GDM1 (cell line): ENCODE data around the gene MRPS10.
"Not testable (repeated sequence)": the region's sequence is repeated elsewhere in the genome, so short reads cannot be mapped to it uniquely, and the experiment has no call there.

Experiments used
- DNase-seq: peaks from one replicate; lab custom pipeline; 2025; lab: John Stamatoyannopoulos, UW

Gene MRPS10

DNA sequence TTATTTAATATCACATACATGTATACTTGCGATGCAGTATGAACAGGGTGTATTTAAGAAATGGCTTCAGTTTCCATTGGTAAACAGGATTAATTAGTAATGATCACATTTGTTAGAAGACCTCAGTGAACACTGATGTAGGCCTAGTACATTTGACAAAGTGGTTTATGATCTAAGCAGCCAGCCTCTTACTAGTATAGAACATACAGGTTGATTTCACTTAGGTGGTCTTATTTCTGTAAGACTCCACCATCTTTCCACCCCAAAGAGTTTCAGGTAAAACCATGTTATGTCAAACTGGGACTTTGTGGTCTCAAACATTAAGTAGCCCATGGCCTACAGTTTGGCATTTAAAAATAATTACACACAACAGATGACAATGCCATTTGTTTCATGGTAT, 20.2 kb upstream of the MRPS10 start:
- DNase-seq: no peak

DNA sequence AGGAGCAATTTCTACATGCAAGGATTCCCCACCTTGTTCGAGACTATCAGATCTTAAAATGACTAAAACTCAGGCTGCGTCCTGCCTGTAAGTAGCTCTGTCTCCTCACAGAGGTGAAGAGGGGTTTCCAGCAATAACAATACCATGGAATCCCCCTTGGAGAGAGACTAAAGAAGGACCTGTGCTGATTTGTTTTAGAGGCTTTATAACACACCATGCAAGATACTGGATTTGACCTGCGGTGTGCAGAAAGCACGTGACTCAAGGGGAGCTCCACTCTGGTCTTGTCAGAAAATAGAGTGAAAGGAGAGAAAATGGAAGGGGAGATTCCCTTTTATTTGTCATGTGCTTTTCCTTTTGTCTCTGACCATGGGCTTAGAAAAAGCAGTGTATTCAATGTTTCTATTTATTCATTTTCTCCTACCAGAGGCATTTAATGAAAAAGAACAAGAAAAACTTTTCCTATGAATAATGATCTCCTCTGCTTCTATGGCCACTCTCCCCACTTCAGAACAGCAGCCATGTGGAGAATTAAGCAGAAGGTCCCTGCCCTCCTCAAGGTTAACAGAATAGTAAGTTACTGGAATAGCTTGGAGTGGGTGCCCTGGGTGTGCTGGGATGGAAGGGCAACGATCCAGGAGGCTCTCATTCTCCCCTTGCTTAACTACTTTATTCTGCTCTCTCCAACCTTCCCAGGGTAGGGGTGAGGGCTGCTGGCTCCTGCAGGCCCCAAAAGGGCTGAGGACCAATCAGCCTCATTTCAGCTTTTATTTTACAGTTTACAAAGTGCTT, 19.2 kb upstream of the MRPS10 start:
- DNase-seq: no peak

DNA sequence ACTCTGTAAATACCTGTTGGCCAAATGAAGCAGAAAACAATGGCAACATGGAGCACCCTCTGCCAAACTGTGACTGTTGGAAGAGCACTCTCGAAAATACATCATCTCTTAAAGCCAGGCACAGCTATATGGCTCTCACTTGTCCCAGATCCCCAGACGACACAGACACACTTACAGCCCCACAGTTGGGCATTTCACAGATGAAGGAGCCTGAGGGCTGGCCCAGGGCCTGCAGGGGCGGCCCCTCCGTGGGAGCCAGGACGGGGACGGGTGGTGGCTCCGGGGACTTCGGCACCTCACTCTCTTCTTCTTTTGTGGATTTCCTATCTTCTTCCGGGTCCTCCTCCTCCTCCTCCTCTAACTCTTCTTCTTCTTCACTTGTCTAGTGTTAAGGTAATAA, 18.4 kb upstream of the MRPS10 start:
- no peak for DNase-seq

DNA sequence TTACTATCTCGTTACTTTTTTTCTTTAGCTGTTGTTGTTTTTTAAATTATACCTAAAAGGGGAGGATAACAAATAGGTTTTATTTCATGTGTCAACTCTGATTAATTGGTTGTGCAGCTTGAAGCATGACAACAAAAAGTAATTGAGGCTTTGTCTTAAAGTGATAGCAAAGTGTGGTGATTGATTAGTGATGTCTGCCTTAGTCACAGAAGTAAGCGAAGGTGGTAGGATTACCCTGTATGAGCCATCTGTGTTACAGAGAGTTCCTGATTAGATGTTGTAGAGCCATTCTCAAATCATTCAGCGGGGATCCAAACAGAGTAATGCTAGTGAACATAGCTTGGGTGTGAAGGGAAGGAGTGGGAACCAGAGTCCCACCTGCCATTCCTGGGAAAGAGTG, 14.4 kb upstream of the MRPS10 start:
- DNase-seq: no peak

DNA sequence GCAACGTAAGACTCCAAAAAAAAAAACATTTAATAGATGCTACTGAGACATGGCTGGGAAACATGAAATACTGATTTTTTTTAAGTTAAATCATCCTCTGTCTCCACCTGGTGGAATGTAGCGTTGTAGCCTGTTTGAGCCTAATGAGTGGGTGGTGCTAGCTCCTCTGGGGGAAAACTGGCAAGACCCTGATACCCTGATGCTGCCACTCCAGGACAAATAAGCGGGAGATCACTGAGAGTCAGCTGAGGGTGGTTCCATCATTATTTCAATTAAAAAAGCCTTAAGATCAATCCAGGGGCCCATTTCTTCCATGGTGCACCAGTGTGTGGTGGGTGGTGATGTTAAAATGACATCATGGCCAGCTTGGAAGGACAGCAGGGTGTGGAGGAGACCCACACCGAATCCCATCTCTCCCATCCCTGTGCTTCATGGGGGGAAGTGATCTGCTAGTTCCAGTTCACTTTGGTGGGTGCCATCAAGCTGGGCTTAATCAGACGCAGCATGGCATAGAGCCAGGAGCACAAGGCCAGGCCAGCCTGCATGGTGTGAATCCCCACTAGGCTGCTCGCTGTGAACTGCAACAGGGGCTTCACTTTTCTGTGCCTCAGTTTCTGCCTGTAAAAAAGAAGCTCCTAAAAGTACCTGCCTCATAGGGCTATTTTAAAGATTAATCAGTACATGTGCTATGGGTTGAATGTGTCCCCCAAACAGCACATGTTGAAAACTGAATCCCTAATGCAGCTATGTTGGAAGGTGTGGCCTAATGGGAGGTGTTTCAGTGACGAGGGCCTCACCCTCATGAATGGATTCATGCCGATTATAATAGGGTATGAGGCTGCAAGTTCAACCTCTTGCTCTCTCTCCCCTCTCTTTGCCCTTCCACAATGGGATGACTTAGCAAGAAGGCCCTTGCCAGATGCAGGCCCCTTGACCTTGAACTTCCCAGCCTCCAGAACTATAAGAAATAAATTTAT, 13.0 kb upstream of the MRPS10 start:
- DNase-seq: no peak

DNA sequence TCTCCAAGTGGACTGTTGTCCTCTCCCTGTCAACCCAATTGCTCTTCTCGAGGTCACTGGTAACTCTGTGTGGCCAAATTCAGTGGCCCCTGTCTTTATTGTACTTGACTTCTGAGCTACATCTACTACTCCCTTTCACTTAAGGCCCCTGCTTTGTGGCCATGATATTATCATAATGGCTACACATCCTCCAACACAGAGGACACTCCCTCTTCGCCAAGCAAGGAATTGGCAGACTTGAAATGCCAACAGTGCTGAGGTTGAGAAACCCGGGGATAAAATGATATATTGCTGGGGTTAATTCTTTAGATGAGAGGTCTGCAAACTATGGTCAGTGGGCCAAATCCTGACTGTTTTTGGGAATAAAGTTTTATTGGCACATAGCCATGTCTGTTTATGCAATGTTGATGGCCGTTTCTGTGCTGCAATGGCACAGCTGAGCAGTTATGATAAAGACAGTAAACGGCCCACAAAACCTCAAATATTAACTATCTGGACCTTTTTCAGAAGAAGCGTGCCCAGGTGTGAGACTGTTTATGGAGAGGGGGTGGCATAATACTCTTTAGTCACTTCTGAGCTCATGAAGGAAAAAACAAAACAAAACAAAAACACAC, 12.0 kb upstream of the MRPS10 start:
- no peak for DNase-seq

DNA sequence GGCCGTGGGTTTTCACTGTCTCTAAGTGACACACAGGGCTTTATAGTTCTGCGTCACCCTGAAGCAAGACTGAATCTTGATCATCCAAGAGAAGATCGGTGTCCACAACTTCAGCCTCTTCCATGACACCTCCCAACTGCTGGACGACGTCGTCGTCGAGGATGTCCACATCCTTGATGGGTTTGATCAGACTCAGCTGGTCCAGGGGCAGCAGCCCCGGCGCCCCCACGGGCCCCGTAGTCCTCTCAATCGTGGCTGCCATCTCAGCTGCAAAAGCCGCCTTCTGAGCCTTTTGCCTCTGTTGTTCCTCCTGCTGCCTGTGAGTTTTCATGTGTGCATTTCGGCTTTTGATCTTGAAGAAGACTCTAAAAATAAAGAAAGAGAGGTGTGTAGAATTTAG, 10.6 kb upstream of the MRPS10 start:
- DNase-seq: no peak

DNA sequence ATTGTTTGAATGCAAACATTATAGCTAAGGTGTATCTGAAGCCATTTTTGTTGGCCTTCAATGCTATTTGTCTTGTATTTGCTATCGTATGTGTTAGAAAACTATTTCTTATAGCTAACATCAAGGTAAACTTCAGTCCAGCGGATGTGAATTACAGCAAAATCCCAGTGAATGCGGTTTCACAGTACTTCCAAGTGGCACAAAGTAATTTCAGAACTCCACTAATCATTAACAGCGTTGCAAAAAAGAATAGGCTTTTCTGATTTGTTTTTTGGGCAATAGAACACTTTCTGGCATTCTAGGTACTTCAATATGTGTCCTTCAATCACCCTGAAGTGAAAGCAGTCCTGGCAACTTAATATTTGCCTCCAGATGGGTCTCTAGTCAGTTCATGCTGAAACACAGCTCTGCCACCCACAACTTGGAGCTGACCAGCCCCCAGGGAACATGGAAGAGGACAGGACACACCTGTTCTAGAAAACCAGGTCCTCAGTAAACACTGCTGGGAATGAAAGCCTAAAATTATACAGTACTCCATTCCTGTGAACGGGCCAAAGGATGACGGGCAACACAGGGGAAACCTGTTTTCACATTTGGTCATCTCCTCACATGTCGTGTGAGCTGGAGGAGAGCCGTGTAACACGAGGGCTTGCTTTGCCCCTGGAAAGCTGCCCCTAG, 9.7 kb upstream of the MRPS10 start:
- DNase-seq: no peak

DNA sequence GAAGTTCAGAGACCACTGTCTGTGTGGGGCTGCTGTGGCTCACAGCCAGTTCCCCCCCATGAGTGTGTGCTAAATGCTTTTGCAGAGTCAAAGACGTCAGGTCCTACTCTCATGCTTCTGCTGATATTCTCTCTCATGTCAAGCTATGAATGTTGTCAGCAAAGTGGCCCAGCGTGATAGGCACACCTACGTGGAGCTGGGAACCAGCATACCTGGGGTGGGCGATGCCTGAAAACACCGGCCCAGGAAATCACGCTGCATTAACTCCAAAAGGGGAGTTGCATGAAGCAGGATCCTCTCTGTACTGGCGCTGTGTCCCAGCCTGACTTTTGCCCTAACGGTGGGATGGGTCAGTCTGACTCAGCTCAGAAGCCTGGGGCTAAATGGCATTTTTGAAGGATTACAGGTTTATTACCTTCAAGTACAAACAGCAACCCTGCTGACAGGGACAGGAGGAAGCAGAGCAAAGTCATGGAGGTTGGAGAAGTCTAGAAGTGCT, 9.0 kb upstream of the MRPS10 start:
- no peak for DNase-seq

DNA sequence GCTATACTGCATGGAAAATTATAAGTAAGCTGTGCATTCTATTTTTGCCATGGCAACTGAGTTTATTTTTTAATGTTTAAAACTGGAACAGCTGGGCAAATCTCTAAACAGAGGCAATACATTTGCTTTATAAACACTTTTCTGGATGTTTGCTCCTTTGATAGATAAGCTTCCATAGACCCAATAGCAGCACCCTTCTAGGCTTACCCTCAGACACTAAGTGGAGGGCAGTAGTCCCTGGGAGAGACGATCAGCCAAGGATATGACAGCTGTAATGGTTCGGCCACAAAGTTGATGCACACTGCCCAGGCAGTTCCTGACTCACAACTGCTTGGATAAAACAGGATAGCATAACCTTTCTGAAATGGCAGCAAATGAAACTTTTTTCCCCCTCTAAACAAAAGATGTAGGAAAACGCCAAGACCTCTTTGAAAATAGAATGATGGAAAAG, 8.5 kb upstream of the MRPS10 start:
- no peak for DNase-seq

DNA sequence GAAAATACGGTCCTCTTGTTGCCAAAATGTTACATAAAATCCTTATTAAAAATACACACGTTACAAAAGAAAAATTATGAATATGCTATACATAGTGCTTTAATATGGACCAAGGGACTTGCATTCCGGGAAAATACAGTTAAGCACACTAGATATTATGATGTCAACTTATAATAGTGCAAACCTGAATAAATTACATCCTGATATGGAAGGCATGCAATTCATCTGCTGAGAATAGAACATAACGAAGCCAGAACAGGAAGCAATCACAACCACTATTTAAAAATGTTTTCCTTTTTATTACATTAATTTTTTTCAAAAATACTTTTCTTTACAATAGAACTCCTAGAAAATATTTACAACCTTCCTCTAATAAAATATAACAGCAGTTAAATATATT, 7.8 kb upstream of the MRPS10 start:
- DNase-seq: no peak

DNA sequence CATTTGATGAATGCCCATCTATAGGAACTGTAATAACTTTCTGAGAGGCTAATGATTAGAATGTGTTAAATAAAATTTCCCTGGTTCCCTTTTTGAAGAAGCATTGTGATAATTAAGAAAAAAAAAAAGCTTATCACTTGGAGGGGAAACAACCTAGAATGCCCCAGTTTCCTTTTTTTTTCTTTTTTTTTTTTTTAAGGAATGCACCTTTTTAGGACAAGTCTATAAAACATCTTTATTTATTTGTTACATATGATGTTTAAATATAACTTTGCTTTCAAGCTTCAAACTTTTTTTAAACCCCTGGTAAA, 7.3 kb upstream of the MRPS10 start:
- DNase-seq: no peak

DNA sequence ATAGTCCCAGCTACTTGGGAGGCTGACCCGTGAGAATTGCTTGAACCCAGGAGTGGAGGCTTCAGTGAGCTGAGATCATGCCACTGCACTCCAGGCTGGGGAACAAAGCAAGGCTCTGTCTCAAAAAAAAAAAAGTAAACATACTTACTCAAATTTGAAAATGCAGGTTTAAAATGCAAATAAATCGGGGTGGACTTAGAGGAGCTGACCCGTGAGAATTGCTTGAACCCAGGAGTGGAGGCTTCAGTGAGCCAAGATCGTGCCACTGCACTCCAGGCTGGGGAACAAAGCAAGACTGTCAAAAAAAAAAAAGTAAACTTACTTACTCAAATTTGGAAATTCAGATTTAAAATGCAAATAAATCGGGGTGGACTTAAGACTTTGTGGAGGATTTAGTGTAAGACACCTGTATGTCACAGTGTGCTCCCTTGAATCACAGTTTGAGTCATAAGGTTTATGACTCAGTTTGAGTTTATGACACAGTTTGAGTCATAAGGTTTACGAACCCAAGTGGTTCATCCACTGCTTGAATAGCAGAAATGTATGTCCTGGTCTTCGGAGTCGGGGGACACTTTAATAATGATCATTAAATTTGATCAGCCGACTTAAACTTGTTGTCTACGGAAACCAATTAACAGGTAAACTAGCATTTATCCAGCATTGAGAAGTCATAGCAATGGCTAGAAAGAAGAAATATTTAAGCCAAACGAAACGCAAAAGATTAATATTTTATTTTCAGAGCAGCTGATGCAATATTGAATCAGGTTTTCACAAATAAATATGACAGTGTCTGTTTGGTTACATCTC, 6.8 kb upstream of the MRPS10 start:
- no peak for DNase-seq

DNA sequence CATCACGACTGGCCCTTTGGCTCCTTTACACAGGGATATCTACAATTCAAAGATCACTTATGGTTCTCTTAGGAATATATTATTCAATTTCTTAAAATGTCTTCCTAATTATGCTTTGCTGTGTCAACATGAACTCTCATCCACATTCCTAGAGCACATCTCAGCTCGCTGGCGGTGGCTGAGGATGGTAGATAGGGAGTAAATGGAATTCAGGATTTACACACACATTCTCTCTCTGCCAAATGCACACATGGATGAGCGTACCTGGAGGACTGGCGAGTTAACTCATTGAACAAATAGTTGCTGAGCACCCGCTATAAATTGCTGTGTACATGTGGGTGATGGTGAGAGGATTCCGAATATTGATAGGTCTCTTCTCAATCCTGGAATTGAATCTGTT, 4.8 kb upstream of the MRPS10 start:
- DNase-seq: no peak

DNA sequence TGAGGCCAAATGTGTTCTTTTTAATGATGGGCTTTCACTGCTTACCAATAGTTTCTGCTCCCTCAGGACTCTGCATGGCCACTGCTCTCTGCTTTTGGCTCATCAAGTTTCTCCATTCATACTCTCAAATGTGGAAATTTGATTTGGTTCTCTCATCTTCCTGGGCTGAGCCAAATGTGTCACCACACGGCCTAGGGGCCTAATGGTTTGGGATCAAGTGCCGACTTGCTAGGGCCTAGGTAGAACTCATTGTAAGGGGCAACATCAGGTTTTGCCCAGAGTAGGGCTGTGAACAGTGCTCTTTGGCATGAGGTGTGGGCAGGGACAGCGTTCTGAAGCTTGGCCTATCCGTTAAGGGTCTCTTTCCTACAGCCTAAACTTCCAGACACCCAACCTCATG, 3.9 kb upstream of the MRPS10 start:
- DNase-seq: no peak

DNA sequence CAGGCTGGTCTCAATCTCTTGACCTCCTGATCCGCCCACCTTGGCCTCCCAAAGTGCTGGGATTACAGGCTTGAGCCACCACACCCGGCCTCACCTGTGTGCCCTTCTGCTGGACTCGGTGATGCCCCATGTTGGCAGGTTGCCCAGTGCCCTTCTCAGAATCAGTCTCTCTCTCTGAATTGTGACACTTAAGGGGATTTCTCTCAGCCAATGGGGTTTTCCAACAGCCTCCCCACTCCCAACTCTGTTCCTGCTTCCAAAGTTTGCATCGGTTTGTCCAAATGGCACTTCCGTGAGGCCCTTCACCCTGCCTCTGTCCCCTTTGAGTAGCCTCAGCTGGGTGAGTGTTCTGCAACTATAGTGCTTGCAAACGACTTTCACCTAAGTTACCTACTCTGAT, 3.1 kb upstream of the MRPS10 start:
- no peak for DNase-seq

DNA sequence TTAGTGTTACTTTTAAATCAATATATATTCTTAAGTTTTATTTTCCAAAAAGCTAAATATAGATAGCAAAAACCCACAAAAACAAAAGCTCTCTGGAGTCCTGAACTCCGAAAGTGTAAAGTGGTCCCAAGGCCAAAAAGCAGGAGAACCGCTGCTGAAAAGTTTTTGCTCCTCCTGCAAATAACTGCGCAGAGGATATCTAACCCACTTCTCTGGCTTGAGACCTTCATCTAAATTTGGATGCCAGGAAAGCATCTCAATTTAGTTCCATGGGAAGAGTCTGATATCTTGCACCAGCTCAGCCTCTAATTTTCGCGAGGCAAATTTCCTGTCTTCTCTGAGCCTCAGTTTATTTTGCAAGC, 523 bp downstream of the MRPS10 start:
- DNase-seq: no peak

DNA sequence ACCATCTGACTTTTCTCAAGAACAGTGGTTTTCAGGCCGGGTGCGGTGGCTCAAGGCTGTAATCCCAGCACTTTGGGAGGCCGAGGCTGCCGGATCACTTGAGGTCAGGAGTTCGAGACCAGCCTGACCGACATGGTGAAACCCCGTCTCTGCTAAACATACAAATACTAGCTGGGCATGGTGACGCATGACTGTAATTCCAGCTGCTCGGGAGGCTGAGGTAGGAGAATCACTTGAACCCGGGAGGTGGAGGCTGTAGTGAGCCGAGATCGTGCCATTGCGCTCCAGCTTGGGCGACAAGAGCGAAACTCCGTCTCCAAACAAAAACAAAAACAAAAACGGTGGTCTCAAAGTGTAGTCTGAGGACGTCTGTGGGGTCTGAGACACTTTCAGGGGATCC, 1.2 kb downstream of the MRPS10 start:
- DNase-seq: not testable (repeated sequence)

DNA sequence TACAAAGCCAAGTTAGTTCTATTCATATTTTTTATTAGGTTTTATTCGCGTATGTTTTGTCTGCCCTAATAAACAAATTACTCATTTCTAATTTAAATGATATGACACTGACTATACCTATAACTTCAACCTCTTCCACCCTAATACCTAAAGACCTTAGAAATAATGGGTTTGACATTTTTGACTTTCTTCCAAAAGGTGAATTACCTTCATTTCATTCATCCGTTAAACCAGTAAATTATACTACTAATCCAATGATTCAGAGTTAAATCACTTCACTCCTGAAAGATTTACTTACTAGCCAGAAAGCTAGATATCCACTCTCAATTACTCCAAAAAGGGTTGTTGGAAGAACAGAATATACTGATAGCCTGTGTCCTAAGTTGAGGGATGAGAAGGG, 5.2 kb downstream of the MRPS10 start:
- no peak for DNase-seq

DNA sequence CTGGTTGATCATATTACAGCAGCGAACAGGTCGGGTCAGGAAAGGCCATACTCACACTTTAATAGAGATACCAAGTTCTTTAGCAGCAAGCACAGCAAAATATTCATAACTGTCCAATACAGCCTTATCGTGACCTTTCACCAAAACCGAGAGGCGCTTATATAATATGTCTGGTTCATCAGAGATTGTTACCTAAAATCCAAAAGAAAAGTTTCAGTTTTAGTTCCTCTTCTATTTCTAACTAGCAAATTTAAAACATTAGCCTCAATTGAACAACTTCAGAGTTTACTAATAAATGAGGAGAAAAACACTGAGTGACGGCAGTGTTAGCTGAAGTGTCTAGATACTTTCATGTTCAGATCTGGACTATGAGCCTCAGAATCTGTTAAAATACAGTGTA, 5.9 kb downstream of the MRPS10 start:
- no peak for DNase-seq

DNA sequence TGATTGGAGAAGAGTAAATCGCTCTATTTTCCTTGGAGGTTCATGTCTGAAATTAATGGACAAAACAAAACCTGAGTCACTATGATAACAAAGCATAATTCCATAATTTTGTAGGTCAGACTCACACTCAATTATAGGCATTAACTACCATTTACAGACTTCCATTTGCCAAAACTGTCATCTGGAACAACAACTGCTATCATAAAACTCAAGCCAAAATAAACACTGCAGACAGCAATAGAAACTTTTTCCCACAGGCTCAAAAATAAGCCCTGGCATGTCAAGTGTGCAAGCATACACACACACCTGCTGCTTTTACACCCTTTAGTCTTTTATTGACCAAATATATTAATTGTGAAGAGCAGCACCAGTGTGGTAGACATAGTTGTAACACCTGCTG, 7.1 kb downstream of the MRPS10 start:
- no peak for DNase-seq
